HG02571 (cell line): Measurements from ENCODE around the gene RNF115.
"Not testable (repeated sequence)": the region's sequence is repeated elsewhere in the genome, so short reads cannot be mapped to it uniquely, and the experiment has no call there.

Experiments used
- ATAC-seq: cut with Tn5 transposase; IDR thresholded peaks from one replicate; pipeline ENCODE4 v1.9.1; 2021; ENCODE audit warnings: mild to moderate bottlenecking, moderate library complexity; ENCODE audit not compliant: unreplicated experiment

RNF115 gene

DNA sequence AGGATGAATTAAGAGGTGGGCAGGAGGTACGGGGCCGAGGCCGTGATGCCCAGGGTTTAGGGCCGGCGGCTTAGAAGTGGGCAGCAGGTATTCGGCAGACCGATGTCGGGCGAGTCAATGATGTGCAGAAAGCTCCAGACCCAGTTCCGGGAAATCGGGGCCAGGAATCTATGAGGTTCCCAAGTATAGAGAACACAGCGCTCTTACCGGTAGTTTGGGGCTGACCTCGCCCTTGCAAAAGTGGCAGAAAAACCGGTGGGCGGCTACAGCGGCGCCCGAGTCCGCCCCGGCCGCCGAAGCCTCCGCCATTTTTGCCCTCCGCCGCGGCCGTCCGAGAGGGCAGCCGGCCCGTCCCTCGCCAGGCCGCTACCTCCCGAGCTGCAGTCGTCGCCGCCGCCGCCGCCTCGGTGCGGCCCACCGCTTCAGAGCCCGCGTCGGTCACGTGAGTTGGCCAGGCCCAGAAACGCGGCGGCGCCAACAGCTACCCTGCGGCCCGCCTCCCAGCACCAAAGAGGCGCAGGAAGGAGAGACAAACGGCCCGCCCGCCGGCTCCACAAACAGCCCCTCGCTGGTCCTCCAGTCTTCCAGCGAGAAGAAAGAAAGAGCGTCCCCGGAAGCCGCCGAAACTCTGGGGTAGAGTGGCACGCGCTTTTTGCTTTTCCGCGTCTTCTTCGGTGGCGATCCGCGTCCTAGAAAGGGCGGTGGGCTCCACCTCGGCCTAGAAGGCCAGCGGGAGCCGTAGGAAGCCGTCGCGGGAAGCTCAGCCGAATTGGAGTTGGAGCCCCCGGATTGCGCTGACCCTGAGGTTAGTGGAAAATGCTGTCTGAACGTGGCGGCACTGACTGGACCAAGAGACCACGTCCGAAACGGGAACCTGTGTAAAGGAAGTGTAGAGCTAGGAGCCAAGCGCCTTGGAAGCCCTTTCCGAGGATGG, at the start of gene RNF115, which contains the start of gene POLR3C:
Gene RNF115 (minus strand): TSS at position 531 of the 934 bp plus-strand sequence. CDS start 222 bp downstream, at position 309.
Gene POLR3C (plus strand): TSS at position 636 of the 934 bp plus-strand sequence. CDS start 1,577 bp downstream, outside the sequence.
- peak; percentile 77 for ATAC-seq

DNA sequence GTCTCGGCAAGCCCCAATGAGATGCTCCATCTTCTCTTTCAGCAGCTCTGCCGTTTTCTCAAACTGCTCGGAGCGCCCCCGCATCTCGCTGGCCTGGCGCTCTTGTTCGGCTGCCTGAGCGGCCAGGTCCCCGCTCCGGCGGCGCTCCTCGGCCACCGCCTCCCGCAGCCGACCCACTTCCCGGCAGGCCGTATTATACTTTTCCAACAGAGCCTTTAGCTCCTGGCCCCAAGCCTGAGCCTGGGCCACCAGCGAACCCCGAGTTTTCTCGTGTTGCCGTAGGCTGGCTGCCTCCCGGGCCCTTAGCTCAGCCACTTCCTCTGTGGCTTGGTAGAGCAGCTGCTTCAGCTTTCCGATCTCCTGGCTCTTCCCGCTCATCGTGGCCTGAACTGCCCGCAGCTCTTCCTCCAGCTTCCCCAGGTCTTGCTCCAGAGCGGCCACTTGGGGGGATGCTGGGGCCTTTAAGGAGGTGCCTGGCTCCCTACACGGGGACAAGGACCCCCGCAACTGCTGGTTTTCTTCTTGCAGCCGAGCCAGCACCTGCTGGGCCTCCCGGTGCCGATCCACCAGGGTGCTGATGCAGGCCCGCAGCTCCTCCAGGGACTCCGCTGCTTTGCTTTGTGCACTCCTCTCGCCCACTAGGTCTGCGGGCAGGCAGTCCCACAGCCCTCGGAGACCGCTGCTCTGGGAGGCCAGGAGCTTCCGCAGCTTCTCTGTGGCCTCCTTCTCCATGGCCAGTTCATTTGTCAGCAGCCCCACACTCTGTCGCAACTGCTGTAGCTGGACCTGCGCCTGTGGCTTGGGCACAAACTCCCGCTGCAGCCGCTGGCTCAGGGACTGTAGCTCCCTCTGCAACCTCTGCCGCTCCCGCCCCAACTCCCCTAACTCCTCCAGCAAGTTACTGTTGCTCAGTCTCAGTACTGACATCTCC, 48.4 kb upstream of the RNF115 start:
- ATAC-seq = no peak

DNA sequence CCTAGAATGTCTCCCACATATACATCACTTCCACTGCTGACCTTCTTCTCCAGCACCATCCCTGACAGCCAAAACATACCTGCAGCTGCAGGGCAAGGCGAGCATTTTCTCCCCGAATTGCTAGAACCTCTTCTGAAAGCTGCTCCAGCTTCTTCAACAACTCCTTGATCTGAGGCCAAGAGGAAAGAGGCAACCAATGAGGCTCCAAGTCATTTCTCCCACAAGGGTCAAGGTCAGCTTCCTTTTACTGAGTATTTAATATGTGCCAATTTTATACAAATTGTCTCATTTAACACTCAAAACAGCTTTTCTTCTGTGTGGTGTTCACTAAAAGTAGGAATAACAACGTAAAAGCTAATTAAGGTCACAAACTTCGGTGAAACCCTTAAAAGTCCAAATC, 44.3 kb upstream of the RNF115 start:
- no peak for ATAC-seq

DNA sequence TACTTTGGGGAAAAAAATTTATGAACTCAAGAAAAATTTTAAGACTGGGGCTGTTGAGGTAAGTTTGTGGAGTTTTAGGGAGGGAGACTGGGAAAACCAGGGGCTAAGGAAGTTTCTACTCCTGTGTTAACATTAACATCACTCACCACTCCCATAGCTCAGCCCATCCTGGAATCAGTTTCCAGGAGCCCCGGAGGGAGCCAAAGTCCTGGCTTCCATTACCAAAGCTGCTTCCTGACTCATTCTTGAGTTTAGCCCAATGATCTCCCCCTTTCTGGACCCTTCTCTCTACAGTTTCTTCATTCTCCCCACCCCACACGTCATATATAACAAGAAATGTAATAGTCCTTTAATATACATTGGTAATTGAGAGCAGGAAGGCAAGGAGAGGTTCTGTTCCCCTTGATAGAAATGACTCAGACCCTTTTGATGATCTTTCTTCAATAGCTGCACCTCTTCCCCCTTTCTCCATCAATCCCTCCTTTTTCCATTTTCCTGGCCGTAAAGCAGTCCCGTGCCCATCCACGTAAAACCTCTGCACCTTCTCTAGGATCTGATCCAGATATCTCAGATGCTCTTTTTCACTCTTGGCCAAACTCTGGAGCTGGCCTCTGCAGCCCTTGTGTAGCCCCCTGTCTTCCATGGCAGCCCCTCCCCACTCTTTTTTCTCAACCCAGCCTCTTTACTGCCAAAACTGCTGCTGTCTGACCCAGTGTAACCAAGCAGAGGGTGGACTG, 39.6 kb upstream of the RNF115 start:
- ATAC-seq = no peak

DNA sequence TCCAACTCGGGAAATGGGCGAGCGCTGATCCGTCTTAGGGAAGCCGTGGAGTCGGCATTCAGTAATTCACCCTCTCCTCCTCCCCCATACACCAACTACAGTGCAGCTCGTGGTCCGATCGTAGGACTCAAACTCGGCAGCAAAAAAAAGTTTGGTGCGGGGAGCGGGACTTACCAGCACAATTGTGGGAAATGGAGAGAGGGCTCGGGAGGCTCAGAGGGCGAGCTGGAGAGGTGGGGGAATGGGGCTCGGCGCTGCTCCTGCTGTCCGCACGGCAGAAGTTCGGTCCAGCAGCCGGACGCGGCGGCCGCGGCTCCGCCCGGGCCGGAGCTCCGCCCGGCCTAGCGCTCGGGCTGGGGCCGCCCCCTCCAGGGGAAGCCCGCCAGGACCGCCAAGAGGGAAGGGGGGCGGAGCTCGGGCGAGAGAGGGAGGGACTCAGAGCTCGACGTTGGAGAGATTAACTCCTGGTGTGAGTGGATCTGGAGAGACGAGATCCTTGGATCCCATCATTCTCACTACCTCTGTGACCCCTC, 35.7 kb upstream of the RNF115 start:
- peak; percentile 74 for ATAC-seq

DNA sequence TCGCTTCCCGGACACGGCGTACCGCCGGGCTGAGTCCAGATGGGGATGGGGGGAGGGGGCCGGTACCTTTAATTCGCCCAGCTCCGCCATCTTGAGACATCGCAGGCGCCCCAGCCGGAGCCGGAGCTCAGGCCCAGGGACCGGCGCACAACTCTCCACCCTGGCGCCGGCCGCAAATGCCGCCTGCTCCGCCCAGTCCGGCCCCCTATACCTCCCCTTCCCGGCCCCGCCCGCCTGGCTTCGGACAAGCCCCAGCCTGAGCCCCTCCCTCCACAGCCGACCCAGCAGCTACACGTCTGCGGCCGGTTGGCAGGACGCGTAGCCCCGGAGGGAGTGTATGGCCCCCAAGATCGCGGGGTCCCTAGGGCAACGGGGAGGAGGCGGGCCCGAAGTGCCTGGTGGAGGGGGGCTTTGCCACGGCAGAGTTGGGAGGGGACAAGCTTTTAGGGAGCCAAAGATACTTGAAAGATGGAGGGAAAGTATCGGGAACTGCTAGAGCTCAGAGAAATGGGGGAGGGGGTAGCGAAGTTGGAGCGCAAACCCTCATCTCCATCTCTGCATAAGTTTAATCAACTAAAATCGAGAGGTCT, 35.1 kb upstream of the RNF115 start, which contains the start of gene PIAS3:
Gene PIAS3 (minus strand): TSS at position 181 of the 590 bp plus-strand sequence. CDS start 91 bp downstream, at position 90.
- peak; percentile 76 for ATAC-seq

DNA sequence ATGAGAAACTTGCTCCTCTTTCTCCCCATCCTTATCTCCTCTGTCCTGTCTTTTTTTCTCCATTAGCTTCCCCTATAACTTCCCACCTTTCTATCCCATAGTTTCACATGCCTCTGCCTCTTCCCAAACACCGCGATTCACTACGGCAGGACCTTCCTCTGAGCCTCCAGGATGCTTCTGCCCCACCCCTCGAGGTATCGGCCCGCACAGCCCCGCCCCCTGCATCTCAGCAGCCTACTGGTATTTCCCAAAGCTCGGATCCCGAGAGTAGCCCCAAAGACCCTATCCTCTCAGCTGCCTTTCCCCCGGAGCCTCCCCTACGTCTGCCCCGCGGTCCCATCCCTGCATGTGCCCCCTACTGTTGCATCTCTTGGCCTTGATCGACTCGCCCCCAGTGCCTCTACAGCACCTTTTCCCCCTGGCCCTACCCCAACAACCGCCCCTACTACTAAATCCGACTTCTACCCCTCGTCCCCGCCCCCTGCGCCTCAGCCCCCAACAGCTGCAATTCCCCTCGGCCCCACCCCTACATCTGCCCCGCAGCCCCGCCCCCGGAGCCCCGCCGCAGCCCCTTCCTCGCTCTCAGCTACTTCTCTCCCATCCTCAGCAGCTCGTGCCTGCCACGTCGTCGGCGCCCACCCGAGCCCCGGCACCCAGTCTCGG, 34.5 kb upstream of the RNF115 start:
- peak; percentile 14 for ATAC-seq

DNA sequence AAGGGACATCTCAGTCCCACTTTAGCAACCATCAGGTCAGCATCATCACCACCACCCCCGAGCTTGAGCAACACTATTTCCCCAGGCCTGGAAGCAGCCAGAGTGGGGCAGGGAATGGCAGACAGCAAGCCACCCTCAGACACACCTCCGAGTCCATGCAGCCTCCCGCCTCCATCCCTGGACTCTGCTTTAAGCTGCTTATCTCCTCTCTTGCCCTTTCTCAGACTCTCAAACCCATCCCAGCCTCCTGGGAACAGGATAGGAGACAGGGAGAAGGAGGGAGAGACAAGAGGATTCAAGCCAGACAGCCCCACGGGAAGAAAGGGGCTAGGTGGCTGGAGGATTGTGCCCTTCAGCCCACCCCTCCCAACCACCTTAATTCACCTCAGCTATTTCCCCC, 33.3 kb upstream of the RNF115 start:
- no peak for ATAC-seq

DNA sequence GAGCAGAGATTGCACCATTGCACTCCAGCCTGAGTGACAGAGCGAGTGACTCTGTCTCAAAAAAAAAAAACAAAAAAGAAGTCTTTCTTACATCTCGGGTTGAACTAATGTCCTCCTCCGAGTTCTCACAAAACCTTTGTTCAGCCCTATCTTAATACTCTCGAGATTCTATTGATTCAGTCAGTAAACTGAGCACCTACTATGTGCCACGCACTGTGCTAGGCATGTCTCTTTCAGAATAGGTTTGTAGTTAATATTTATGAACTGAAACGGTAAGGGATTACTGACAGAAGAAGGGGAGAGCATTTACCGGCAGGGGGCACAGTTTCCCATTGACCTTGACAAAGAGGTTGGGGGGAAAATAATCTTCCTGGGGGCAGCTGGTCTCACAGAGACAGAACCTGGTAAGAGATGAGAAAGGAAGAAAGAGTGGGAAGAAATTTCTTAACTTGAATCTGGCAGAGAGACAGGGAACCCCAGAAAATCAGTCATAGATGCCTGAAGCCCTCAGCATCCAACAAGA, 31.6 kb upstream of the RNF115 start:
- ATAC-seq = no peak

DNA sequence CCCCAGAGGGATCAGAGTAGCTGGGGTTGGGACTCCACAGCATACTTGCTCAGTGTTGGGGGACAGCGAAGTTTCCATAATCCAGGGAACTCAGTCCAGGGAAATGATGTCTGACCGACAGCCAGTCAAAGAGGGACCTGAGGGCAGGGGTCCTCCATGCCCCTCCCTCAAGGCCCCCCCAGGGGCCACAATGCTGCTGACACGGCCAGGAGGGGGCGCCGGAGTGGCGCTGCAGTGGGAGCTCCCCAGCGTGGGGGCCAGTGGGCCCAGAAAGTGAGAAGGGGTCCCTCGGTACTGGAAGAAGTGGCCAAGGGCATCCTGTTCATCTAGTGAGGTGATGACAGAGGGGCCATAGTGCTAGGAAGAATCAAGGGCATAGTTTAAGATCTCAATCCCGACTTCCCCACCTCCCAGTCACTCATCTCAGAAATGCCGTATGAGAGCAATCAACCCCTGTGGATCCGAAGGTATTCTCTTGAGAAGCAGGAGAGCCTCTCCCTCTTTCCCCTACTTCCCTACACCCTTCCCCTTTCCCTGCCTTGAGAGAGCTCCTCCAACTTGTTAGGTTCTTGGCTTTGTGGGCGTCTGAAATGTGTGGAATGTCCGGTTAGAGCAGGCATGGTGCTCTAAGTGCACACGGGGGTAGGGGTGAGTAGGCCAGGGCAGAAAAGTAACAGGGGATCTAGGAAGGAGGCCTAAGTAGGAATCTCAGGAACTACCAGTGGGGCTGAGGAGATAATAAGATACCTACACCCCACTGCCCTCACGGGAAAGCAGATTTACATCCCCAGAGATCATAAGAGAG, 25.7 kb upstream of the RNF115 start:
- ATAC-seq = no peak

DNA sequence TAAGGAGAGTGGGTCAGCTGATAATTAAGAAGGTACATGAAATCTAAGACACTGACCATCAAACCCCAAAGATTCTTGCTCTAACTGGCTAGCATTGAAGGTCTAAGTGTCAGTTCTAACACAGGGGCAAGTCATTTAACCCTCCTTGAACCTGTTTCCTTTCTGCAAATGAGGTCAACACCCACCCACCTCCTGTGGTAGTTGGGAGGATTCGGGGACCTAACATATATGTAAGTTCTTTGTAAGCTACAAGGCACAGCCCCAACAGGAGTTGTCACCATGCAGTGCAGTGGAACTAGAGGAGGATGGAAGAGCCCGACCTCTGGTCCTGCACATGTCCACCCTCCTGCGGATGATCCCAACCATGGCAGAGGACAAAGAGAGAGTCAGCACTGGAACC, 23.9 kb upstream of the RNF115 start:
- ATAC-seq = no peak

DNA sequence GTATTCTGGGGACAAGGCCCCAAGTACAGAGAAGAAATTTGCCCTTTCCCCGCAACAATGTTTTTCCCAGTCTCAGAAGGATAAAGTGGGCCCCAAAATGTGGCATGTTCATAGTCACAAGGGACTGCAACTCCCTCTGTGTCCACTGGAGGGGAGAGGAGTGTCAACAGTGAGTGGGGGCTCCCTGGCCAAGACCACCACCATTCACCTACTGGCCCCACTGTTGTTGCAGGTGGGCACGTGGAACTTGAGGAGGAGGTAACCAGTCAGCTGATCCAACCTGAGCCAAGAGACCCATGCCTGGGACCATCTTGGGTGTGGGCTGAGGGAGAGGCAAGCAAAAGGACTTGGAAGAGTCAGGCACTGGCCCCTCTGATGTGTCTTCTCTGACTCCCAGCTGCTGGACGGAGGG, 22.3 kb upstream of the RNF115 start:
- no peak for ATAC-seq

DNA sequence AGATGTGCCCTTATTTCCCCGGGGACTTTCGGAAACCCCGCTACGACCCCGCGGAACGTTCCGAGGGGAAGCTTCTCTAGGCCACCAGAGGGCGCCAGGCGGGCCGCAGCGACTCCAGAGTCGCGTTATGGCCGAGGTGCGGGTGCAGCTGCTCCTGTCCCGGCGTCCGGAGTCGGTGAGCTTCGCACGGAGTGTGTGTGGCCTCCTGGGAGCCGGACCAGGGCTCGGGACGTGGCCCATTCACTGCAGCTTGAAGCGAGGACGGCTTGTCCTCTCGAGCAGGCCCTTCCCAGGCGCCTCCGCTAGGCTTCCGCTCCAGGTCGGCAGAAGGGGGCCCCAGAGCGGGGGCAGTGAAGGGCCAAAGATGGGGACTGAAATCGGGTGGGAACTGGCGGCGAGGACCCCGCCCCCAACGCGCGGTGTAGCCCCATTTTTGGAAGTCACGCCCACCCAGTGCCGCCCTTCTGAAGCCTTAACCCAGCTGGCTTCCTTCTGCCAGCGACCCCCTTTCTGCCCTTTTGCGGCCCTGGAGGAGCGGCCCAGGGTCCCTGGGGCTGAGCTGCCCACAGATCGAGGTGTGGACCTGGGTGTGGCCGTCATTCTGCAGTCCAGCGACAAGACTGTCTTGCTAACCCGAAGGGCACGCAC, 21.7 kb upstream of the RNF115 start, which contains the start of gene NUDT17:
Gene NUDT17 (plus strand): TSS at position 117 of the 648 bp plus-strand sequence. CDS start 11 bp downstream, at position 128.
- peak; percentile 54 for ATAC-seq

DNA sequence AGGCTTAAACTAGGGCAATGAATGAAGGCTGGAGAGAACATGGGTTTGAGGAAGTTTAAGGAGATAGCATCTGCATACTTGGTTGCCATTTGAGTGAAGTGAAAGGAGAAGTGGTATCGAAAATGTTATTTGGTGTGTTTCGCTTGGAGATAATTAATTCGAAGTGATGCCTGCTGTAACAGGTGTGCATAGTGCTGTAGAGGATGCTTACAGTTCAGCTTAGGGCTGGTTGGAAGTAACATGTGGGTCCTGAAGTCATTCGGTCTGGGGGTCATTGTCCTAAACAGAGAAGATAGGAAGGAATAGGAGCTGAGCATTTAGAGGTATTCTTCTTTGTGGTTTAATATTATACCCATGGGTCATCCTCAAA, 21.2 kb upstream of the RNF115 start:
- peak; percentile 48 for ATAC-seq

DNA sequence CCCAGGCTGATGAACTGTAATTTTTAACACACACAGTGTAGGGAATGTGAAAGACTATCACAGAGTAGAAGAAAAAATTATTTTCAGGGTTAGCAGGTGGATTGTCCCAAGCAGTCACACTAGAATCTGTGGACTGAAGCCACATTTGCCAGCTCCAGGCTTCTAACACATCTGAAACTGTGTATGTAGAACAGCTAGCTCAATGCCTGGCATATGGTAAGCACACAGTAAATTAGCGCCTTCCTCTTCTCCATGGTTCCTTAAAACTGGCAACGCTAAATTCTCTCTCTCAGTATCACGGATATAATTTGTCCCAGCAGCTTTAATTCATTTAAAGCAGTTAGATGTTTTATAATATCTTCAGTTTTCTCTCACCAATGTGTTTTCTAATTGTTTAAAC, 19.1 kb upstream of the RNF115 start:
- ATAC-seq = no peak

DNA sequence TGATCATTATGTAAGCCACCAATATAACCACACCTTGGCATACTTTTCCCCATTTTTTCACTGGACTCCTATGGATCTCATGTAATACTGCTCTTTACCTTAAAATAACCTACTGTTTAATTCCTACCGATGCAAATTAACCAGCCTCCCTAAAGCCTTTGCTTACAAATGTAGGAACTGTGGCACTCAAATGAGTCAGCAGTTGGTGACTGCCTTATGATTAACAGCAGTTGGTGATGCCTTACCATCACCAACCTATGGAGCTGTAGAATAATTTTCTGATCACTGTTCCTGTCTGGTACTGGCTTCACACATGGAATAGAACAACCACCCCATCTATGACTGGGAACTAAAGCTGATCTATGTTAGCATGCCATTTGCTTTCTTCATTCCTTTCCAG, 13.8 kb upstream of the RNF115 start:
- ATAC-seq = no peak

DNA sequence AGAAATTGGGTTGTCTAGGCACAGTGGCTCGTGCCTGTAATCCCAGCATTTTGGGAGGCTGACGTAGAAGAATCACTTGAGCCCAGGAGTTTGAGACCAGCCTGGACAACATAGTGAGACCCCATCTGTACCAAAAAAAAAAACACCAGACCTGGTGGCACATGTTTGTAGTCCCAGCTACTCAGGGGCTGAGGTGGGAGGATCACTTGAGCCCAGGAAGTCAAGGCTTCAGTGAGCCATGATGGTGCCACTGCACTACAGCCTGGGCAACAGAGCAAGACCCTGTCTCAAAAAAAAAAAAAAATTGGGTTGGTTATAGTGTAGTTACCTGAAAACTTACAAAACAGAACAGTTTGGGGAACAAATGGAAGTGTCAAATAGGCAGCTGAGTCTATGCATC, 6.9 kb upstream of the RNF115 start:
- not testable (repeated sequence) for ATAC-seq
